HG03558 (cell line): ENCODE results near the gene LHFPL2.

Experiments used
- ATAC-seq: cut with Tn5 transposase; IDR thresholded peaks from one replicate; pipeline ENCODE4 v1.9.1; 2021; ENCODE audit warnings: moderate number of reproducible peaks; ENCODE audit not compliant: unreplicated experiment; ENCODE audit errors: extremely low read depth

The LHFPL2 gene

DNA sequence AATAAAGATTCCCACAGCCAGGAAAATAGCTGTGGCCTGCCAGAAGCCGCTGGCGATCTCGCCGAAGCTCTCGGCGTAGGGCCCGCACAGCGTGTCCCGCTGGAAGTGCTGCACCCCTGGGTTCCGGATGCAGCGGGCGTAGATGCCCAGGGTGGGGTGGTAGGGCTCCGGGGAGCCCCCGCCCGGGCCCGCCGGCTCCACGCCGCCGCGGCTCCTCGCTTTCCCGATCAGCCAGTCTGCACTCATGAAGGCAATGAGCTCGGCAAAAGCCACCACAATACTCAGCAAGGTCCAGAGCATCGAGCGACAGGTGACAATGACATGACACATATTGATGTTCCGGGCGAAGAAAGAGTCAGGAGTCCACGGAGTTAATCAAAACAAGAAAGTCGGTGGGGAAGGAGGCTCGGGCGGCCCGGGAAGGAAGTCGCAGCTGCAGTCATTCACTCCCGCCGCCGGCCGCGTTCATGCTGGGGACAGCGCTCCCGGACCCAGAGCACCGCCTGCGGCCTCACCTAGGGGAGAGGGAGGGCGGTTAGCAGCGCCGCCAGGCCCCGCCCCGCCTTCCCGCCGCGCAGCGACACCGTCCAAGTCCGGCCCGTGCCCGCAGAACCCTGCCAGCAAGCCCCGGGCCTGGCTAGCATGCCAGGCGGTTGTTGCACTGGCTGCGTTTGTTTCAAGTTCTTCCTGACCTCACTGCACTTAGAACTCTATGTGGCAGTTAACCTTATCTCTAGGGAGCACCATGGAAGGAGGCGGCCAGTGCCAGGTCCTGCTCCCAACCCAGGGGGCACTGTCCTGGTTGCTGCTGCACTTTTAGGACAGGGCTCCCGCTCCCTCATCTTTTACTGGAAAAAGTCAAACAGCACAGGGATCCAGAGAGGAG lies 138.4 kb downstream of the LHFPL2 start:
- ATAC-seq = peak; percentile 86

DNA sequence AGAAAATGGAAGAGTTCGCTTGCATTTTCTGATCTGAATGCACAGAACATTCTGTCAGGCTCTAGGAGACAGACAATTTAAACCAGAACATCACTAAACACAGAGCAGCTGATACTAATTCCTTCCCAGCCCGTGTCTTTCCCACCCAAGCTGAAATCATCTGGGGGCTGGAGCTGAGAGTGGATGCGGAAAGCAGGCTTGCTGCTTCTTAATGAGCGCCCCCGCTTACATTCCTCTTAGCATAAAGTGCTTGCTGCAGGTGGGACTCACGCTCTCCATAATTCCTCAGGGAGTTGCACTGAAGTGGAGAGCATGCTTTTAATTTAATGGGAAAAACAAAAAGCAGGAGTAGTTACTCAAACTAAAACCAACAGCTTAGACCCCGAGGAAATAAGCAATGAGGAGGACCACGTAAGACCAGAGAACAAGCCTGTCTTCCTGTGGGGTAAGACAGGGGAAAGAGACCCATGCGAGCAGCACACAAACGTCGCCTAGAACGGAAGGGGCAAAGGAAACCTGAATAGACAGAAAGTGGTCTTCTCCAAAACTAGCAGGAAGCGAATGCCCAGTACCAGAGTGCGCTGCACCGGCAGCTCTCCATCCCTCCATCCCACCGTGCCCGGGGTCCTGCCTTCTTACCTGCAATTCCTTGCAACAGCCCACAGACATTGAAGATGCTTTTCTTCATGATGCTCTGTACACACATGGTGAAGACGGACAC lies 139.3 kb downstream of the LHFPL2 start:
- no peak for ATAC-seq

DNA sequence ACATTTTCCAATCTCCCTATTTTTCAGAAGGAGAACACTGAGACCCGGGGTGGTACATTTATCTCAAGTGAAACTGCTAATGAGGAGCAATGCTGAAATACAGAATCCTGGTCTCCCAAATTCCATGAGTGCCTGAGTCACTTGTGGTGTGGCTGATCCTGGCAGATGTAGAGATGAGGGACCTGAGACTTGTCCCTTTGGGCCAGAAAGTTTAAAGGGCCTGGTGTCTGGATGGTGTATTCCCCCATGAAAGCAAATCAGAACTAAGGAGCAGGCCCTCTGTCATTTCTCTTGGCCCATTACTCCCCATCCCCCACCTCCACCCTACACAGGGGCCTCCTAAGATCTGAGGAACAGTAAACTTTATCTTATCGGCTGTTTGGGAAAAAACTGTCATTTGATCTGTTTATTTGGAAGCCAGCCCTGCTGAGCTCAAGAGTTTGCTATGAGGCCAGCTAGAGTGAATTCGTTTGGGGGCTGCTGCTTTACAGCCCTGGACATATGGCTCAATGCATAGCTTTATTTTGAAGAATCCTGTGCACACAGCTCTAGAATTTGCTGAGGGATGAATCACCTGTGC lies 140.3 kb downstream of the LHFPL2 start:
- no peak for ATAC-seq

DNA sequence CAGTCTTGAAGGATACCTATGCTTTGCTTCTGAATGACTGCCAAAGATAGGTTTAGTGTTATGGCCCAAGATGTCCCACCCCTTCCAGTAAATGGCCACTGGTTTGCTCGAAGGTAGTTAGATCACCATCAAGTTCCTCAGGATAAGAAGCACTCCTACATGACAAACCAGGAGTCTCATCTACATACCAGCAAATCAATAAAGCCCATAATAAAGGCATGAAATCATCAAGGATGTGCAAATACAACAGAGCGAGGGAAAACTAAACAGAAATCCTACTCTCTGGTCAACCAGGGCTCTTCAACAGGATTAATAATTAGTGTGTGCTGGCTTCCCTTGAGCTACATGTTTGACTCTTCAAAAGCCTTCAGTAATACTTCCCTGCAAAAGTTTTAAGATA lies 141.0 kb downstream of the LHFPL2 start:
- ATAC-seq = no peak

DNA sequence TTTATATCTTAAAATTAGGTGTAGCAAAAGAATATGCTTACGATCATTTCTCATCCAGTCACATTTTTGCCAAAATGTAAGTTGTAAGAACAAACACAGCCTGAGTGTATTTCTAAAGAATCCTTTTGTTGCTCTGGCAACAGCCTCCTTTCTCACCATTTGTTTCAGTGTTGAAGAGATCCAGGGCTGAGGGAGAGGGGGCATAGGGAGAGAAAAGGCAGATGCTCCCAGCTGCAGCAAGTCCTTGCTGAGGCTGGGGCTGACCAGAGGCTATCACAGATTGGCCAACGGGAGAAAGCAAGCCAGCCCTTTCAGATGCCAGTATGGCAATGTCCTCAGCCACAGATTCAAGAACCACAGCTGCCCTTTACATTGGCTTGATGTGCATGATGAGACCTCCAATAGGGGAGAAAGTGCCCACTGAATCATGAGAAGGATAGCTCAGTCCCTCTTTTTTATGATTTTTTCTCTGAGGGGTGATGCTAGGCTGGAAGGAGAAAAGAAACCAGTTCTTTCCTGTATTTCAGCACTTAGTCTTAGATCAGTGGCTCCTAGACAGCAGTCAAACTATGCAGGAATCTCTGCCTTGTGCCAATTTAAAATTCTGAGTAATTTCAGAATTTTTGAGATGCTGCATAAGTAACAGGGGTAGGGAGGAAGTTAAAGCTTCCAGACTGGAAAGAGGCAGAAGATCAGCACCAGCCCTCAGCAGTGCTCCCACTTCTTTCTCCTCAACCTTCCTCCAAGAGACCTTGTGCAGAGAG lies 142.1 kb downstream of the LHFPL2 start:
- ATAC-seq = no peak

- no peak for ATAC-seq
Measured at GRCh38 chr5:78505860-78506259, 142.7 kb downstream of the LHFPL2 start.

DNA sequence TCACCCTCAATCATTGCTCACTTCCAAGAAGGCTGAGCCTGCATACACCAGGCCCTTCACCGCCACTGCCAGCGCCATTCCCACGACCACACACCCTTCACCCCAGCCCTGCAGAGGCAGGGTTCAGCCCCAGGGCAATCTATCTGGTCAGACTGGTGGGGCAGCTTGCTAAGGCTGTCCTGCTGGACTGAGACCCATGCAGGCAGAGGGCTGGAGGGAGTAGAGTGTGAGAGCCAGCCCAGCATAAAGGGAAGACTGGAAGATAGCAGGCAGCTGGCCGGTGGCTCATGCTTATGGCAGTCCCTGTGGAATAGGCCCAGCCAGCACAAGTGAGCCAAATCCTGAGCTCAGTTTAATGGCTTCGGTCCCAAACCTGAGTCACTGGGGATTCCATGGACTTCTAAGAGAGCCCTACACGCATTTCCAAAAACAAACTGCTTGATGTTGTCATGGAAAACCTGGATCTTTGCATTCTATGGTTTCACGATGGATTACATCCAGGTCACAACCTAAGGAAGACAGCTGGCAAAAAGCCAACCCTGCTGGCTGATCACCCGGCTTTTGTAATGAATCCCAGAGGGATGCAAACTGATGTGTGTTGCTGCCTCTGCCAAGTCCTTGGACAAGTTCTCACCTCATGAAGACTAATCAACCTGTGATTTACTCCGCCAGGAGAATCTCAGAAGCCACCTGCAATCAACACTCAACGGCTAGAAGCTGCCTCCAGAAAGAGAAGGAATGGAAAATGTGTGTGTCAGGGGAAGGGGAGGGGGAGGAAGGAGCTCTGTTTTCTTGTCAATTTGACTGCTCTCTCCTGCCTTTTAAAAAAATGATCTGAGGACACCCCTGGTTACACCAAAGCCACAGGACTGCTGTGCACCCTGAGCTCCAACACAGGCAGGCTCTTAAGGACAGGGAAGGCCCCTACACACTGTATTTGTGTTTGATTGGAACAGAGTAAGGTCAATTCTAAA lies 143.6 kb downstream of the LHFPL2 start:
- ATAC-seq = no peak

DNA sequence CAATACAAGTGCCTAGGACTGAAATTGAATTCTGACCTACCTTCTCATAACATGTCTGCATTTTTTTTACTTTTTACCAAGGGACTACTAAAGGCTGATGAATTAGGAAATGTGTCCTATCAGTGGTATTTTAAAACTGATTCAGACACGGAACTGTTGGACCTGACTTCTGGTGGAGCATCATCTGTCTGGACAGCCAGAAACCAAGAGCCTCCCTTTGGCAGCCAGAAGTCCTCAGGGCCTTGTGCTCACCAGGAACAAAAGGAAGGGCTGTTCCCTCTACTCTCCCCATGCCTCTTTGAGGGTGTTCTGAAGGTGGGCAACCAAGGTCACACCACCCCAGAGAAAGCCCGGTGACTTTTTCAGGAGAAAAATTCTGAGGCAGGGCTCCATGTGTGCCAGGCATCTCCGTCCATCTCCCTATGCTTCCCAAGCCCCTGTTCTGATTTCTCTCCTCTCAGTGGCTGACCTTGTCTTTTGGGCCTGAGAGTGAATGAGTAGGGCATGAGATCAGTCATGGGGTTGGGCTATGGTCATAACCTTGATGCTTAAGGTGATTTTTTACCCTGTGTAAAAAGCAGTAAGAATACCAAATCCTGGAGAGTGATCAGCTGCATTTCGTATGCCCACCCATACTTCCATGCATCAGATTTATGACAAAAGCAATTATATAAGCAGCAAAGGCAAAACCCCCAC lies 144.5 kb downstream of the LHFPL2 start:
- no peak for ATAC-seq

DNA sequence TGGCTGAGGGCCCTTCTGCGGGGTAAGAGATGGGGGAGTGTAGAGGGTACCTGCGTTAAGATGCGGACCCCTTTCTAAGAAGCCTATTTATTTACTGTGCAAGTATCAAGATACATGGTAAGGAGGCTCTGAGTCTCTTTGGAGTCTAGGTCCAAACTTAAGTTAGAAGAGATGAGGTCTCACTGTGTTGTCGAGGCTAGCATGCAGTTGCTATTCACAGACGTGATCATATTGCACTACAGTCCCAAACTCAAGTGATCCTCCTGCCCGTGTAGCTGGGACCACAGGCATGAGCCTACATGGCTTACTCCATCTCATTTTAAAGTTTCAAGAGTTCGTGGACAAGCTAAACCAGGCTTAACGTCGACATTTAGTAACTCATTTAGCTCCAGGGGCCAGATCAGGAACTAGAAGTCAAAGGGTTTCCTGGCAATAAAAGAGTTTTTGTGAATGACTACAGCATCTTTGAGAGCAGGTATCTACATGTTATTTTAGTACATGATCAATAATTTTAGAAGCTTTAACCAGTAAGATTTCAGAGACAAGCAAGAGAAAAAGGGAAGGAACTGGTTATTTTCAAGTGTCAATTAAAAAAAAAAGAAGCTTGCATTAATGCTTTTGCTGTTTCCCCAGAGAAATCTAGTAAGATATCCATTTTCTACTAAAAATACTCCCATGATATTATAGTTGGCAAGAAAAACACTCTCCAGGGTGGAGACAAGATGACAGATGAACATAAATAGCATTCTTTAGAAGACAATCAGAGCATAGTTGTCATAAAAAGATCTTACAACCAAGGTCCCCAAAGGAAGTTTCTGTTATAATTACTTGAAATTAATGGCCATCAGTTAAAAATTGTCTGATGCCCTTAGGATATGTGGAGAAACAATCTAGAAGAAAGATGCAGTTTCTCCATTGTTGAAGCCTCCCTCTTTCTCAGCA lies 146.9 kb downstream of the LHFPL2 start:
- ATAC-seq = no peak

DNA sequence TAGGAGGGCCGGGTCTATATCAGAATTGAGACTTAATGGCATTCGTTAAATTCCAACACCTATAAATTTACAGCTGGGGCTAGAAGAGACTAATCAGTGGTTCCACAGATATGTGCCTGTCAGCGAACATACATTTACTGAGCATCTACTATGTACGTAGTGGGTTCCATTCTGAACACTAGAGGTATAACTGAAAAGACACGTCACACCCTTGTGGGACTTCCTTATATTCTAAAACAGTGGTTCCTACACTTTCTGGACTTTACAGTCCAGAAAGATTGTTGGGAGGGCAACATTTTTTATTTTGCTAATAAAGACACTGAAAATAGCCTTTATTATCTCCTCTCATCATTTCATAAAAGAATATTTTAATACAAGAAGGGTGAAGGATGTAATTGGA lies 147.7 kb downstream of the LHFPL2 start:
- no peak for ATAC-seq

- no peak for ATAC-seq
Measured at GRCh38 chr5:78500028-78500427, 148.5 kb downstream of the LHFPL2 start.

GRCh38 chr5:78499485-78499884 lies 149.1 kb downstream of the LHFPL2 start:
- ATAC-seq = no peak

DNA sequence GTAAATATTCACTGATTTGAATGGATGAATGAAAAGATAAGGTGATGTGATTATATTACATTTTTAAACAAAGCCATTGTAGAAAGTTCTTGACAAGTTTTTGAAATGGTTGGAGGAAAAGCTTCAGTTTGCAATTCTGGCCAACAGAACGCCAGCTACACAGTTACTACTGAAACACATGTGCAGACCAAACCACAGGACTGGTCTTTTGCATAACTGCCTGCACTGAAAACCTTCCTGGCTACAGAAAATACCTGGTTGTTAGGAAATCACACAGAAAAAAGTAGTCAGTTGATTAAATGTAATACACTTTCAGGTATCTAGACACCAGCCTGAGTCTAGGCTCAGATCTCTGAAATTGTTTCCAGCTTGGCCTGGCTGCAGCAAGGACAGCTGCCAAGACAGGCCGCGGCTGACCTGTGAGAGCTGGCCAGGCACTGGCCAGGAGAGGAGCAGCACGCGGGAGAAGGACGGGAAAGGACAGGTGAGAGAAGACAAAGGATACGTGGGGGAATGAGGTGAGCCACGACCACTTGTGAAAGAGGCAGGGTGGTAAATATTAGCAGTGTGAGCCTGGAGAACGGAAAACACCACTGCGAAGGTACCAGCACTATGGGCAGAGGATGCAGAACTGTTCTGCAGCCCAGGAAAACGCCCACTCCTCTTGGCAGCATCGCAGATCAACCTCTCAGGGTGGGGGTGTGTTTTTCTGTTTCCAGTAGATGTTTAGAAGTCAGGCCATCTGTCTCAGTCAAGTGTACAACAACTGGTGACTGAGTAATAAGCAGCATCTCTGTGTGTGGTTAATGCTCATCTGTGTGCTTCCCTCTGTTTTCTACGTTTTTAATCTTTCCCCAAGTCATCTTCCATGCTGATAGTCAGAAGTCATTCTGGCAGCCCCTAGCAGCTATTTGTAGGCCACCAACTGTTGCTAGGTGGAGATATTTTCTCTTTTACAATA lies 150.7 kb downstream of the LHFPL2 start:
- ATAC-seq = no peak

DNA sequence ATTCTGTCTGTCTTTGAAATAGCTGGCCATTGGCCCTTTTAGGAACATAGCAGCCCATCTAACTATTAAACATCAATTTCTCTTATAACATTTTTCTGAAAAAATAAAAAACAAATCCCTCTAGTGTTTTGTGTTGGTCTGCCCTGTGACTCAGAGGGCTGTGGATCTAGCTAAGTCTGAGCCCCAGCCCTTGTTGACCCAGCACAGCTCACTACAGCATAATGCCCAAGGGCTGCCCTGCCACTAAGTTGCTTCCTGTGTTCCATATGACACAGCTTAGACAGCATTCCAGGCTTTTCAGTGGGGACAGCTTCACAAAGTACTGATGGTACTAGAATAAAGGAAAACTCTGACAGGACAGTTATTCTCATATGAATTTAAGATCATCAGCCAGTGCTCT lies 152.2 kb downstream of the LHFPL2 start:
- no peak for ATAC-seq

GRCh38 chr5:78495800-78496199 lies 152.8 kb downstream of the LHFPL2 start:
- ATAC-seq = no peak

DNA sequence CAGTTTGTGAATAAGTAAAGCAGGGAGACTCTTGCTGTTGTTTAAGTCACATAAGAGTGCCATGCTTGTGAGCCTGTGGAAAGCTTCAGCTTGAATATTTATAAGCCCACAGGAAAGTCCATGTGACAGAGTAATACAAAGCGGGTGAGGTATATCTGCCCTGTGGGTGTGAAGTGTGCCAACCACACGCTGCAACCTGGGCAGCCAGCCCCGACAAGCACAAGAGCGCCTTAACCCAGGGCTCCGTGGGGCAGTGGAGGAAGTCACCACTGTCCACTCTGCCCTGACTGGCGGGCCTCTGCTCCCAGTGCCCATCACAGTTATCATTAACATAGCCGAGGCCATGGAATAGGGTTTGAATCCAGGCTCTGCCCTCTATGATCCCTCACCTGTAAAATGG lies 155.9 kb downstream of the LHFPL2 start:
- ATAC-seq = no peak

DNA sequence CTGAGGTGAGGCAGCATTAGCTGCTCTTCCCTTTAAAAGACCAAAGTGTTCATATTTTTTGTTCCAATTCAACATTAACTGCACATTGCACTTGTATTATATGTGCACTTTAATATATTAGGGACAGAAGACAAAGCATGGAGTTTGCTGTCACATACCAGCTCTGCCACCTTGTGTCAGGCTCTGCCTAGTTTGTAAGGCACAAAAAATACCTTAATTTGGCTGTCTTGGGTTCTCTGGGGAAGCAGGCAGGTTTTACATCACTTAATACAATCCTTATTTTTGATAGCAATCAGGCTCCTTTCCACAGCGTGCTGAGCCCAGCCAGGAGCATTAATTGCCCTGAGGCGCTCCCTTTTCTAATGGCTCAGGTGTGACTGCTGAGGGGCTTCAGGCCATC lies 156.3 kb downstream of the LHFPL2 start:
- no peak for ATAC-seq
